ENCODE results near the gene DLGAP4. TPM values are rescaled to one million over a fixed set of nuclear protein-coding genes. Genes with fewer than 3 reads are reported as not detected.

DLGAP4 gene
- total and polyA plus RNA-seq, 2 of the 8 experiments (the other 6 are each of a cell fraction or from before 2014, with no cell fraction given), result 41.2 to 57.2 TPM

DNA sequence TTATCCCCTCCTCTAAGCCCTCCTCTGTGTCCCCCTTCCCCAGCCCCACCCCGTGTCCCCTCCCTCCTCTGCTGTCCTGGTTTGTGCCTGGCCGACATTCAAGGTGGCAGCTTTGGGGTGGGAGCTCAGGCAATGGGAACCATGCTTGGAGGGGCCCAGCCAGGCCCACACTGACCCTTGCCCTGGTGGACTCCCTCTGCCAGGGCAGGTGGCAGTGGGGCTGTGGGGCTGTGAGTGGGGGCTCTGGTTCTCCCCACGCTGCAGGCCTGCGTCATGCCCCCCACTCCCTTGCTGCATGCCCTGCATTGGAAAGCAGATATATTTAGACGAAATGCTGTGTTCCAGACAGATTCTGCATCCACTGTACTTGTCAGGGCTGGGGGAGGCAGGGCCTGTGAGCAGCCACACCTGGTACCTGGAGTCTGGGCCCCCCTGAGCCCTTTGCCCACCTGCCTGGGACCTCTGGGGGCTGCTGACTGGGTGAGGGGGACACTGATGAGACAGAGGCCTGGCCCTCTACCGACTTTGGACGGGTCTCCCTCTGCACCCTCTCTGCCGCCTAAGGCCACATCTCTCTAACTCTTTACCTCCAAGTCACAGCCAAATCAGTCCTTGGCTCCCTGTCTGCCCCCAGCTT is 14.2 kb downstream of the DLGAP4 start:
- H2AFZ ChIP-seq (ENCODE audit: low read length), result no peak overlapping the region
- H3K56ac ChIP-seq (replicated peaks; ENCODE audit: insufficient read length, low read depth, low read length), result no peak overlapping the region
- H3K4me3 ChIP-seq (ENCODE audit: extremely low read depth in 1 of 4, insufficient read depth in 2 of 4, low read depth in 3 of 4, low read length in 4 of 4), result no peak overlapping the region
- no peak overlapping the region for H2BK20ac ChIP-seq (ENCODE audit: low read length)
- 0 out of 2 replicates have a peak overlapping the region, but pooled peaks have one; percentile 68 for H4K8ac ChIP-seq (ENCODE audit: extremely low read depth, insufficient read depth, low read length)
- no peak overlapping the region for H3K27ac ChIP-seq (ENCODE audit: low read depth, low read length)
- H3K4ac ChIP-seq (replicated peaks; ENCODE audit: insufficient read length, low read depth, low read length), result no peak overlapping the region
- no peak overlapping the region for H3K23ac ChIP-seq (ENCODE audit: insufficient read length)
- H4K20me1 ChIP-seq (replicated peaks in 1 of 2; ENCODE audit: control insufficient read depth in 1 of 2, insufficient read depth in 2 of 2, low read length in 2 of 2), result peaks cover 0 to 1% of the 10 kb centered on the region in 2 experiments
- DNase-seq (ENCODE audit: low read depth in 1 of 2, low spot score in 2 of 2) (no peak), FAIRE-seq (no peak)
- no peak overlapping the region; the same call in 1 of the 2 replicates for H2BK15ac ChIP-seq (ENCODE audit: low read length)
- H2AK5ac ChIP-seq (ENCODE audit: low read depth, low read length), result peak overlapping the region; percentile 33; the same call in 1 of the 2 replicates
- no peaks in the 10 kb centered on the region for H3K79me2 ChIP-seq (ENCODE audit: control insufficient read depth in 1 of 2, insufficient read depth in 2 of 2, low read length in 2 of 2)
- ChIA-PET POLR2A (ENCODE audit: partially characterized antibody) (no interaction called here), CTCF (ENCODE audit: partially characterized antibody) (no interaction called here)
- no peaks in the 10 kb centered on the region for H3K9me3 ChIP-seq (ENCODE audit: insufficient read depth in 2 of 2, low read depth in 1 of 2, low read length in 1 of 2)
- H3K4me1 ChIP-seq (replicated peaks in 1 of 4; ENCODE audit: control insufficient read depth in 3 of 4, insufficient read depth in 4 of 4, low read length in 3 of 4), result peaks cover 0 to 5% (median 2%) of the 10 kb centered on the region in 4 experiments; a peak in 2 of 7 replicates
- H2BK120ac ChIP-seq (replicated peaks; ENCODE audit: low read depth, low read length), result no peak overlapping the region
- no peak overlapping the region for H3K9ac ChIP-seq (replicated peaks in 1 of 4; ENCODE audit: extremely low read depth in 1 of 4, low read depth in 3 of 4, low read length in 3 of 4)
- H3K36me3 ChIP-seq (ENCODE audit: control insufficient read depth in 2 of 4, insufficient read depth in 4 of 4, low read length in 3 of 4), result no peaks in the 10 kb centered on the region
- no peak overlapping the region for H3K4me2 ChIP-seq (ENCODE audit: insufficient read depth in 1 of 2, low read depth in 2 of 2, low read length in 2 of 2)
- 82% methylated on average over 8 of the region's 8 CpGs; no CpG with 5 or more reads in 1 of the 2 experiments for WGBS, 2 experiments (ENCODE audit: extremely low coverage in 1 of 2, insufficient coverage in 1 of 2, insufficient read length in 1 of 2, insufficient replicate concordance in 2 of 2, low coverage in 1 of 2, low lambda C conversion rate in 2 of 2, missing lambda C conversion rate in 1 of 2)
- no peak overlapping the region for H4K91ac ChIP-seq (replicated peaks; ENCODE audit: insufficient read length, low read length)
- H3K14ac ChIP-seq (ENCODE audit: insufficient read length), result no peak overlapping the region
- H2BK5ac ChIP-seq (ENCODE audit: low read depth, low read length), result no peak overlapping the region
- H4K5ac ChIP-seq (ENCODE audit: insufficient read length, low read depth, low read length), result no peak overlapping the region
- H3K23me2 ChIP-seq (ENCODE audit: low read depth, low read length), result no peaks in the 10 kb centered on the region
- H3K79me1 ChIP-seq (ENCODE audit: low read depth, low read length), result no peaks in the 10 kb centered on the region; the same call in 1 of the 2 replicates
- H3K27me3 ChIP-seq (replicated peaks in 1 of 4; ENCODE audit: control insufficient read depth in 3 of 4, extremely low read depth in 1 of 4, insufficient read depth in 3 of 4, low read length in 3 of 4), result no peaks in the 10 kb centered on the region
- no peak overlapping the region for H2BK12ac ChIP-seq (ENCODE audit: low read depth, low read length)
- no peak overlapping the region; the same call in 1 of the 2 replicates for H3K18ac ChIP-seq (ENCODE audit: extremely low read depth, low read length)
- TF ChIP-seq, protein P1, sequence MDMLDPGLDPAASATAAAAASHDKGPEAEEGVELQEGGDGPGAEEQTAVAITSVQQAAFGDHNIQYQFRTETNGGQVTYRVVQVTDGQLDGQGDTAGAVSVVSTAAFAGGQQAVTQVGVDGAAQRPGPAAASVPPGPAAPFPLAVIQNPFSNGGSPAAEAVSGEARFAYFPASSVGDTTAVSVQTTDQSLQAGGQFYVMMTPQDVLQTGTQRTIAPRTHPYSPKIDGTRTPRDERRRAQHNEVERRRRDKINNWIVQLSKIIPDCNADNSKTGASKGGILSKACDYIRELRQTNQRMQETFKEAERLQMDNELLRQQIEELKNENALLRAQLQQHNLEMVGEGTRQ (IDR thresholded peaks at IDR 0.05; ENCODE audit: low read length), result no peak
- TF ChIP-seq, protein P2, sequence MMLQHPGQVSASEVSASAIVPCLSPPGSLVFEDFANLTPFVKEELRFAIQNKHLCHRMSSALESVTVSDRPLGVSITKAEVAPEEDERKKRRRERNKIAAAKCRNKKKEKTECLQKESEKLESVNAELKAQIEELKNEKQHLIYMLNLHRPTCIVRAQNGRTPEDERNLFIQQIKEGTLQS (IDR thresholded peaks at IDR 0.05; ENCODE audit: insufficient read depth, low read depth, low read length), result no peak

All from H1 (cell line).